Kidney capillary endothelial cell (primary cell): Measurements from ENCODE around the gene GAD1.

ENCODE experiments used
- DNase-seq: peaks from one replicate; pipeline ENCODE4 v3.0.0-alpha.2; 2018; ENCODE audit warnings: low spot score

GAD1 gene

DNA sequence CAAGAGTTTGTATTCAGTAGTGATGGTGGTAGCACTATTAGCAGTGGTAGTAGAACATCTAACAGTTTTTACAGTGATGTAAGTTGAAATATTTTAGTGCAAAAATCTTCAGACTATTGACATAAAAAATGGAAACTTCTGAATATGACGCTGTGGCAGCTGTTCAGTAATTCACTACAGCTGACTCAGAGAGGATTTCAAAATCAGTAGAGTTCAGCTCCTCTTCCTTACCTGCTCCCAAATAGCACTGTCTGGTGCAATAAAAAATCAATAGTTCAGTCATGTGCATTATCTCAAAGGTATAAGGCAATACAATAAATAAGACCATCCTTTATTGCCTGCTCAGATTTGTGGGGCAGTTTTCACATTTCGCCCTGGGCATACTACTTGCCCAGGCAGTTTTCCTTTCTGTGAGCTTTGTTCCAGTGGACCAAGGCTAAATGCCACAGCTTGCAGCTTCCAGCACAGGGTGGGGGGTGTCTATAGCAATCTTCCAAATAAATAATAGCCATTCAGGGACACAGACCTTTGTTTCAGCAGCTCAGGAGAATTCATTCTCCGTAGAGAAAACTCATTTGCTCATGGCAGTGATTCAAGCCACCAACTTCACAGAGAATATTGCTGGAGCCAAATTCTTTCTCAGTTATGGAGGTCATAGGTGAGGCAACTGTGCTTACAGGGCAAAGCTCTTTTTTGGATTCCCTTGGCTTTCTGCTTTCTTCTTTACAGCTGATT is 78.5 kb downstream of the GAD1 start:
- DNase-seq, result no peak

DNA sequence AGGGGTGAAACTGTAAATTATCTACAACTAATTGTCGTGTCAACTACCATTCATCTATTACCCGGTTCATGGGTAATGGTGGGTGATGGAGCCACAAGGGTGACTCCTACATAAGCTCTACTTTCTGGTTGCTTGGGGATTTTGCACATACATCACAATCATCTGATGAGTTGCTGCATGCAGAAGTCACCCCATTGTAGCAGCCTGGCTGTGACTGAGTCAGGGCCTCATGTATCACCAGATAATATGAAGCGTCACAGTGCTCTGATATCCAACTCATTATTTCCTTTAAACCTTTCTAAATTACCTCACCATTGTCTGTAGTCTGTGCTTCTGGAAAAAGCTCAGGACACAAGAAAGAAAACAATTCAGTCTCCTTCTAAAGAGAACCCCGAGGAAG is 79.9 kb downstream of the GAD1 start:
- no peak for DNase-seq

DNA sequence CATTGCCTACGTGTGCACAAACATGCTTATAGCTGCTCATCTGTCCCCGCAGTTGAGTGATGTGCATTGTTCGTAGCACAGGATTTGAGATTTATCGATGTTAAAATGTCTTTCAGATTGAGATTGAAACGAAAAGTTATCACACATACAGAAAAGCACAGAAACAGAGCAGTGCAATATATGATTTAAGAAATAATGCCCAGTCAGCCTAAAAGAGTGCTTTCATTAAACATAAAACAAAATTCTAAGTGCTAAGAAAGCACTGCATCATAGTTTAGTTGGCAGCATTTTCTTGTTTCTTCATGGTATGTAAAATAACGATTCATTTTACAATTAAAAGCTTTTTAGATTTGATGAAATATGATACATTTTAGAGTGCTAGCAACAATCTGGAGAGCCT is 80.4 kb downstream of the GAD1 start:
- DNase-seq, result no peak

DNA sequence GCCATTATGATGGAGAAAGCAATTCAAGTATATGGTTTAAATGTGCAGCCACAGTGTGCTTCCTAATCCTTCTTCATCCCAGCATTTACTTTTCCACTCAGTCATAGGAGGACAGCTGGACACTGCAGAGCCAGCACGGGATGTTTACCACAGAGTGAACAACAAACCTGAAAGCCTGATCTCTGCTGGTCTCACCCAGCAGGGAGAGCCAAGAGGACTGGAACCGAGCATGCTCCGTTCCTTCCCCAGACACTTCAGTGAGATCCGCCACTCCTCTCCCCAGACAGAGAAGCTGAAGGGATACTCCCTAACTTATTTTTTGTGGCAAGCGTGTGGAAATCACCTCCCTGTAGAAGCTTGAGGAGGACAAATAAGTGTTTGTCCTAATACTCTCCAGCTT is 89.2 kb downstream of the GAD1 start:
- DNase-seq, result no peak
